Measurements from ENCODE around the gene PRKCB. TPM values are rescaled to one million over a fixed set of nuclear protein-coding genes. Genes with fewer than 3 reads are reported as not detected.

Gene PRKCB
- total RNA-seq, 2 experiments from 2014 or later, result 21.0 to 51.6 TPM

- Histone ChIP-seq H3K27ac (ENCODE audit: low read depth, low read length, poor library complexity, severe bottlenecking) (no peak overlapping the region), H3K4me2 (ENCODE audit: low read length) (no peak overlapping the region), H2AFZ (ENCODE audit: low read length) (no peak overlapping the region), H3K9me2 (ENCODE audit: insufficient read depth, low read length) (no peaks in the 10 kb centered on the region), H3K36me3 (ENCODE audit: insufficient read depth, low read length) (no peaks in the 10 kb centered on the region), H3K79me2 (ENCODE audit: insufficient read depth, low read depth, low read length) (no peaks in the 10 kb centered on the region), H3K4me3 (ENCODE audit: low read depth, low read length, poor library complexity, severe bottlenecking) (no peak overlapping the region), H3K4me1 (ENCODE audit: insufficient read depth, low read length, poor library complexity, severe bottlenecking) (no peaks in the 10 kb centered on the region), H3K9me3 (ENCODE audit: low read length) (no peaks in the 10 kb centered on the region), H4K20me1 (ENCODE audit: insufficient read depth, low read length) (no peaks in the 10 kb centered on the region)
- DNase-seq (ENCODE audit: low spot score), result no peak
- no TSS peak for BruUV-seq (replicated peaks)
- intact Hi-C loops (cut with micrococcal nuclease; ENCODE audit: unreplicated experiment), result no loop called here
- ChIA-PET CTCF (ENCODE audit: unreplicated experiment) (no interaction called here), POLR2A (interaction anchor here (1.0 kb wide), 1 partner anchor 544 kb away, joined by 4 read pairs; no protein-coding TSS in a partner anchor)
- TF ChIP-seq CTCF (conservative IDR thresholded peaks at IDR 0.05; ENCODE audit: low read length), result no peak
- TF ChIP-seq EZH2phosphoT487 (IDR thresholded peaks at IDR 0.05; ENCODE audit: borderline replicate concordance, low read depth, low read length), result no peak
Observed at GRCh38 chr16:23941963-23942564, 106.3 kb downstream of the PRKCB start.

- Histone ChIP-seq H3K27ac (ENCODE audit: low read depth, low read length, poor library complexity, severe bottlenecking) (no peak overlapping the region), H3K36me3 (ENCODE audit: insufficient read depth, low read length) (no peaks in the 10 kb centered on the region), H3K9me2 (ENCODE audit: insufficient read depth, low read length) (no peaks in the 10 kb centered on the region), H3K4me3 (ENCODE audit: low read depth, low read length, poor library complexity, severe bottlenecking) (no peak overlapping the region), H3K4me1 (ENCODE audit: insufficient read depth, low read length, poor library complexity, severe bottlenecking) (no peaks in the 10 kb centered on the region), H3K4me2 (ENCODE audit: low read length) (no peak overlapping the region), H4K20me1 (ENCODE audit: insufficient read depth, low read length) (no peaks in the 10 kb centered on the region), H3K9me3 (ENCODE audit: low read length) (no peaks in the 10 kb centered on the region), H2AFZ (ENCODE audit: low read length) (no peak overlapping the region), H3K79me2 (ENCODE audit: insufficient read depth, low read depth, low read length) (no peaks in the 10 kb centered on the region)
- ChIA-PET CTCF (ENCODE audit: unreplicated experiment) (no interaction called here), POLR2A (interaction anchor here (1.0 kb wide), 1 partner anchor 218 kb away, joined by 3 read pairs; no protein-coding TSS in a partner anchor)
- intact Hi-C loops (cut with micrococcal nuclease; ENCODE audit: unreplicated experiment), result no loop called here
- no peak for TF ChIP-seq EZH2phosphoT487 (IDR thresholded peaks at IDR 0.05; ENCODE audit: borderline replicate concordance, low read depth, low read length)
- BruUV-seq (replicated peaks), result no TSS peak
- DNase-seq (ENCODE audit: low spot score), result no peak
Observed at GRCh38 chr16:23943604-23944003, 107.8 kb downstream of the PRKCB start.

- H4K20me1 ChIP-seq (ENCODE audit: insufficient read depth, low read length), result no peaks in the 10 kb centered on the region
- no peak overlapping the region for H2AFZ ChIP-seq (ENCODE audit: low read length)
- peaks cover under 1% of the 10 kb centered on the region for H3K4me1 ChIP-seq (ENCODE audit: insufficient read depth, low read length, poor library complexity, severe bottlenecking)
- H3K27ac ChIP-seq (ENCODE audit: low read depth, low read length, poor library complexity, severe bottlenecking), result no peak overlapping the region
- no TSS peak for BruUV-seq (replicated peaks)
- TF ChIP-seq EZH2phosphoT487 (IDR thresholded peaks at IDR 0.05; ENCODE audit: borderline replicate concordance, low read depth, low read length) (no peak), CTCF (conservative IDR thresholded peaks at IDR 0.05; ENCODE audit: low read length) (no peak)
- intact Hi-C loops (cut with micrococcal nuclease; ENCODE audit: unreplicated experiment), result no loop called here
- no peaks in the 10 kb centered on the region for H3K9me2 ChIP-seq (ENCODE audit: insufficient read depth, low read length)
- H3K9me3 ChIP-seq (ENCODE audit: low read length), result no peaks in the 10 kb centered on the region
- no peak overlapping the region for H3K4me2 ChIP-seq (ENCODE audit: low read length)
- H3K79me2 ChIP-seq (ENCODE audit: insufficient read depth, low read depth, low read length), result no peaks in the 10 kb centered on the region
- DNase-seq (ENCODE audit: low spot score), result no peak
- no peaks in the 10 kb centered on the region for H3K36me3 ChIP-seq (ENCODE audit: insufficient read depth, low read length)
- CTCF ChIA-PET (ENCODE audit: unreplicated experiment), result no interaction called here
- H3K4me3 ChIP-seq (ENCODE audit: low read depth, low read length, poor library complexity, severe bottlenecking), result no peak overlapping the region
- POLR2A ChIA-PET, result interaction anchor here (0.5 to 1.0 kb wide), 2 partner anchors 36 to 219 kb away, joined by 3 read pairs; no protein-coding TSS in a partner anchor
Observed at GRCh38 chr16:23944381-23944780, 108.6 kb downstream of the PRKCB start.

Measured in OCI-LY7 (cell line).